Measurements from ENCODE around the gene PIEZO2.
"Not testable (repeated sequence)": the region's sequence is repeated elsewhere in the genome, so short reads cannot be mapped to it uniquely, and the experiment has no call there.

The PIEZO2 gene

GRCh38 chr18:11148680-11149440 is 509 bp downstream of the PIEZO2 start:
- no peak for DNase-seq

GRCh38 chr18:11147962-11148679 is 1.2 kb downstream of the PIEZO2 start:
- DNase-seq = no peak

- no peak for DNase-seq
Observed at GRCh38 chr18:11147371-11147951, 1.9 kb downstream of the PIEZO2 start.

- DNase-seq = no peak
Observed at GRCh38 chr18:11146947-11147345, 2.4 kb downstream of the PIEZO2 start.

GRCh38 chr18:11146238-11146946 is 3.0 kb downstream of the PIEZO2 start:
- no peak for DNase-seq

- DNase-seq = no peak
Observed at GRCh38 chr18:11145413-11146191, 3.8 kb downstream of the PIEZO2 start.

GRCh38 chr18:11137400-11137799 is 12.0 kb downstream of the PIEZO2 start:
- no peak for DNase-seq

GRCh38 chr18:11136241-11136640 is 13.1 kb downstream of the PIEZO2 start:
- no peak for DNase-seq

GRCh38 chr18:11134940-11135339 is 14.4 kb downstream of the PIEZO2 start:
- no peak for DNase-seq

- DNase-seq = not testable (repeated sequence)
Observed at GRCh38 chr18:11129059-11129458, 20.3 kb downstream of the PIEZO2 start.

- DNase-seq = no peak
Observed at GRCh38 chr18:11125492-11126315, 23.7 kb downstream of the PIEZO2 start.

- no peak for DNase-seq
Observed at GRCh38 chr18:11124054-11124453, 25.3 kb downstream of the PIEZO2 start.

GRCh38 chr18:11121443-11121849 is 27.9 kb downstream of the PIEZO2 start:
- no peak for DNase-seq

- no peak for DNase-seq
Observed at GRCh38 chr18:11119959-11120587, 29.3 kb downstream of the PIEZO2 start.

GRCh38 chr18:11119550-11119949 is 29.8 kb downstream of the PIEZO2 start:
- no peak for DNase-seq

- no peak for DNase-seq
Observed at GRCh38 chr18:11118051-11118766, 31.2 kb downstream of the PIEZO2 start.

- no peak for DNase-seq
Observed at GRCh38 chr18:11115276-11115675, 34.1 kb downstream of the PIEZO2 start.

- no peak for DNase-seq
Observed at GRCh38 chr18:11114653-11115052, 34.7 kb downstream of the PIEZO2 start.

GRCh38 chr18:11113937-11114336 is 35.4 kb downstream of the PIEZO2 start:
- DNase-seq = no peak

- no peak for DNase-seq
Observed at GRCh38 chr18:11113046-11113548, 36.3 kb downstream of the PIEZO2 start.

Data from NCI-H510A (cell line).